Stomach (tissue), 4 donors: ENCODE results near the gene SPC25.

ENCODE experiments used
- POLR2A ChIP-seq, 4 donors: fragments of 450-650 bp; IDR thresholded peaks; one replicate each; pipeline ENCODE4 v1.6.1; 2016; ENCODE audit warnings: antibody characterized with exemption in 4 of 4, control low read depth in 2 of 4, mild to moderate bottlenecking in 1 of 4, moderate library complexity in 1 of 4
- POLR2AphosphoS5 ChIP-seq, 3 donors: sonication (generic); formaldehyde crosslinking; IDR thresholded peaks; one replicate each; pipeline ENCODE4 v1.6.1; 2016; ENCODE audit warnings: antibody characterized with exemption in 3 of 3

GRCh38 chr2:168912901-168913369 is 22.7 kb upstream of the SPC25 start:
- TF ChIP-seq POLR2A (IDR thresholded peaks at IDR 0.05), result no peak
- TF ChIP-seq POLR2AphosphoS5 (IDR thresholded peaks at IDR 0.05), result no peak
